Activated T-cell treated with anti-CD3 and anti-CD28 coated beads for 4 hours (primary cell): ENCODE results near the gene CSHL1.

ENCODE experiments used
- DNase-seq: peaks from one replicate; pipeline ENCODE4 v3.0.0-alpha.2; 2020

CSHL1 gene

GRCh38 chr17:63911041-63911635 is at the start of gene CSHL1:
TSS of gene CSHL1 (minus strand) at chr17:63911258. CDS start at chr17:63911196, 62 bp downstream.
- no peak for DNase-seq

DNA sequence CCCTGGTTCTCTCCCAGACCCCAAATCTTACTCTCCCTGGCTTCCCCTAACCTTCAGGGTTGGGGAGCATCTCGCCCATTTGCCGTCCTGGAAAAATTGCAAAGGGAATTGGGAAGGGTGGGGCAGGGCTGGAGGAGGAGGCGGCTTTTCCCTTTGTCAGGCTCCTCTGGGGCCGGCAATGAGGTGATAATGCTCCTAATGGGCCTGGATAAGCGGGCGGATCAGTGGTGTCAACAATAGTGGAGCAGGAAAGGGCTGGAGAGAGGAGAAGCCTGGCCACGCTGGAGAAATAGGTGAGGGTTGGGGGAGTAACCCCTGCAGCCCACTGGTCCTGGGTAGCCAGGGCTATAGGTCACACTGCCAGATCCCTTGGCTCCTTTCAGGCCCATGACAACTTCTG is 49.4 kb upstream of the CSHL1 start:
- no peak for DNase-seq

GRCh38 chr17:63960006-63960405 is 48.9 kb upstream of the CSHL1 start:
- no peak for DNase-seq

DNA sequence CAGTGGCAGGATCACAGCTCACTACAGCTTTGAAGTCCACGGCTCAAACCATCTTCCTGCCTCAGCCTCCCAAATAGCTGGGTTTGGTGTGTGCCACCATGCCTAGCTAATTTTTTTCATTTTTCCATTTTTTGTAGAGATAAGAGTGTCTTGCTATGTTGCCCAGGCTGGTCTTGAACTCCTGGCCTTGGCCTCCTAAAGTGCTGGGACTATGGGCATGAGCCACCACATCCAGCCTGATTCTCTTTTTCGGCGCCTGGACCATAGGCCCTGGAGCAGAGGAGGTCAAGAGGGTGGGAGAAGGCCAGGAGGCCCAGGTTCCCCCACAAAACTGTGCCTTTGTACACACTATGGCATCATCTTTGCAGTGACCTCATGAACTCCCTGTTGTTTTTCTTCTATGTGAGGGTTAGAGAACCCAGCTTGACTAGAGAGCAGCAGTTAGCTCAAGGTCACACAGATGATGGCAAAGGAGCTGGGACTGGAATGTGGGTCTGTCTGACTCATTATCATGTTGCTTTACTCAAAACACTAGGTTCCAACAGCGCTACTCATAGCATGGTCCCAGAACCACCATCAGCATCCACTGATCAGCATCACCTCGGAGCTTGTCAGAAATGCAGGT is 45.4 kb upstream of the CSHL1 start:
- no peak for DNase-seq

DNA sequence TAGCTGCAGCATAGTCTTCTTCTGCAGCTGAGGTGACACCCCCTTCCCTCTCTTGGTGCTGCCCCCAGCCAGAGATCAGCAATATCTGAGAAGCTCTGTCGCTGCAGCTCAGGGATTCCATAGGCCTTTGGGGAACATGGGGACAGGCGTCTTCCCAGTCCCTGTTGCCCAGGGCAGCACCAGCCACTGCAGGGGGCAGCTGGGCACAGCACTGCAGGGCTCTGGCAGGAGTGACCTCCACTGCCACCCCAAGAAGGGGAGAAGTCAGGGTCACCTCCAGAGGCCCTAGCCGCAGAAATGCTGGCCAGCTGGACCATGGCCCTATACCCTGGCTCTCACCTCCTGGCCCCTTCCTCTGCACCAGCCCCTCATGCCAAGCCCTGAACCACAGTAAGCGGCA is 44.7 kb upstream of the CSHL1 start:
- no peak for DNase-seq

DNA sequence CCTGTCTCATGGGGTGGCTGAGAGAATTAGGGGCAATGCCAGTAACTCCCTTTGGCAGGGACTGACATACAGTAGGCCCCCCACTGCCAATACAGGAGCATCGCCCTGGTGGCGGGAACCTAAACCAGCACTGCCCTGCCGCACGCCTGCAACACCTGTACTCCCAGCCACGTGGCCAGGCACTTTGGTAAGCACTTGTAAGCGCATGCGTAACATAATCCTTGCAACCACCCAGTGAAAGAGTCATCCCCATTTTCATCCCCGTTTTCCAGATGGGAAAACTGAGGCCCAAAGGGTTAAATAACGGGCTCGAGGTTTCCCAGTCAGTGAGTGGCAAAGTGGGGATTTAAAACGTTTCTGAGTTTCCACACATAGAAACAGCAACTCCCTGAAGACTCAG is 44.2 kb upstream of the CSHL1 start:
- no peak for DNase-seq

- DNase-seq: no peak
Observed at GRCh38 chr17:63954402-63955063, 43.5 kb upstream of the CSHL1 start.

DNA sequence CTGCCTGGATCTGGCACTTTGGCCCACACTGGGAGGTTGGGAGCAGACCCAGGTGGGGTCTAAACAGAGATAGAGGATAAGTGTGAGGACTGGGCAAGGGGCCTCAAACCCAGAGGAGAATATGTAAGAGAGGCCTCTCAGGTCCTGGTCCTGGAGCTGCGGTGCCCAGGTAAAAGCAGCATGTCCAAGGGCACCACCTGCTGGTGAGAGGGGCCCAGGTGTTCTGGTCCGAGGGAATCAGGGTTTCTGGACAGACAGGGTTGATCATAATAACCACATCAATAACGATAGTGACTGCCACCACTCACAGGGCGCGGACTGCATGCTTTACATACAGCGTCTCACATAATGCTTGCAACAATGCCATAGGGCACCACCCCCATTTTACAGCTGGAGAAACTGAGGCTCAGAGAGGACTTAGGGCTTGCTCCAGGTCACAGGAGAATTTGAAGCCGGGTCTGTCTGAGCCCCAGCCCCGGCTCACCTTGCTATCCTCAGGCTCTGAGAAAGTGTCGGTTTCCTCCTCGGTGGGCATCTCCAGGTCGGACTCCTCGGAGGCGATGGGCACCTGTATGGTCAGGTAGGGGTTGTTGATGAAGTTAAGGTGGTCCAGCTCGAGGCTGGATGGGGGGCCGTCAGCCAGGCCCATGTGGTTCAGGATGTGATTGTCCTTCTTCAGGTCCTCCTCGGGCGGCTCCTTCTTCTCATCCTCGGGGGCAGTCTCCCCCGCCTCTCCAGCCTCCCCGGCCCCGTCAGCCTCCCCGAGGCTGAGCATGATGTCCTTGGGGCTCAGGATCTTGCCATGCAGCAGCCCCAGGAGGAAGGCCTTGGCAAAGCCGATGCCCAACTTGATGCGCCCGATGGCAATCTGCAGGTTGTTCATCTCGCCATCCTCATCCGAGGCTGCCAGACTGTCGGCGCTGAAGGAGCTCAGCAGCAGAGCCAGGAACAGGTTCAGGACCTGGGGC is 40.2 kb upstream of the CSHL1 start:
- DNase-seq: peak; percentile 14

DNA sequence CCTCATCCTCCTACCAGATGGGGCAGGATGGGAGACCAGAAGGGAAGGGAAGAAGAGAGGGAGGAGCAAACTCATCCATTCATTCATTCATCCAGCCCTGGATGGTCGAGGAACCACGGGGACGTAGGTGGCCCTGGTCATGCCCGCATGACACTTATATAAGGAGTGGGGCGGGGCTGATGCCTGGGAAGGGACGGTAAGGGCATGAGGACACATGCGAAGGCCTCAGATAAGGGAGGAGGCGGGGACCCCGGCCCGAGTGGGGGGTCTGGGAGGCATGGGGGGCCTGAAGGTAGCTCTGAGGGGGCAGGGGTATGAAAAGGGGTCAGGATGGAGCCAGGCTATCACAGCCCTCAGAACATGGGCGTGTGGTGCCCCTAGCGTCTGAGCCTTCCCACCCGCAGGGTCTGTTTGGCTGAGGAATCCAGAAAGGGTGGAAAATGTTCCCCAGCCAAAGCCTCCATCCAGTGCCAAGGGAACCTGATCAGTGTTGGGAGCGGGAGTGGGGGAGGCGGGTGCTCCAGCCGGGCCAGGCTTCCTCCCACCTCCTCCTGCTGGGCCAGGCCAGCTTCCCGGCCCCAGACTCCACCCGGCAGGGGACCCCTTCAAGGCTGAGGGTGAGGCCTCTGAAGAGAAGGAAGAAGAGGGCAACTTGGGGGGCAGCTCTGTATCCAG is 38.7 kb upstream of the CSHL1 start:
- DNase-seq: no peak

DNA sequence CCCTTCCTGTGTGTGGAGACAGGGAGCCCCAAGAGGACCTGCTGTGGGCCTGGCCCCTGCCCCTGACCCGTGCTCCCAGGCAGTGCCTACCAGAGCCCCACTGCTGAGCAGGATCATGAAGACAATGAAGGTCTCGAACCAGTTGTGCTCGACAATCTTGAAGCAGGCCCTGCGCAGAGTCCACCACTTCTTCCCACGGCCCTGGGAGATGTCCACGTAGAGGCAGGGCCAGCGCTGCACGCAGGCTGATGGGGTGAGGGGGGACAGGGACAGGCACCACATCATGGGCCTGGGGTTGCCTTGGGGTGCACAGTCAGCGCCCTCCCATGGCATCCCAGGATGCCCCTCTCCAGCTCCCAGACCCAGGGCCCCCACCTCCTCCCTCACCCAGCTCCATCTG is 37.5 kb upstream of the CSHL1 start:
- no peak for DNase-seq

- DNase-seq: no peak
Observed at GRCh38 chr17:63947711-63948330, 36.8 kb upstream of the CSHL1 start.

DNA sequence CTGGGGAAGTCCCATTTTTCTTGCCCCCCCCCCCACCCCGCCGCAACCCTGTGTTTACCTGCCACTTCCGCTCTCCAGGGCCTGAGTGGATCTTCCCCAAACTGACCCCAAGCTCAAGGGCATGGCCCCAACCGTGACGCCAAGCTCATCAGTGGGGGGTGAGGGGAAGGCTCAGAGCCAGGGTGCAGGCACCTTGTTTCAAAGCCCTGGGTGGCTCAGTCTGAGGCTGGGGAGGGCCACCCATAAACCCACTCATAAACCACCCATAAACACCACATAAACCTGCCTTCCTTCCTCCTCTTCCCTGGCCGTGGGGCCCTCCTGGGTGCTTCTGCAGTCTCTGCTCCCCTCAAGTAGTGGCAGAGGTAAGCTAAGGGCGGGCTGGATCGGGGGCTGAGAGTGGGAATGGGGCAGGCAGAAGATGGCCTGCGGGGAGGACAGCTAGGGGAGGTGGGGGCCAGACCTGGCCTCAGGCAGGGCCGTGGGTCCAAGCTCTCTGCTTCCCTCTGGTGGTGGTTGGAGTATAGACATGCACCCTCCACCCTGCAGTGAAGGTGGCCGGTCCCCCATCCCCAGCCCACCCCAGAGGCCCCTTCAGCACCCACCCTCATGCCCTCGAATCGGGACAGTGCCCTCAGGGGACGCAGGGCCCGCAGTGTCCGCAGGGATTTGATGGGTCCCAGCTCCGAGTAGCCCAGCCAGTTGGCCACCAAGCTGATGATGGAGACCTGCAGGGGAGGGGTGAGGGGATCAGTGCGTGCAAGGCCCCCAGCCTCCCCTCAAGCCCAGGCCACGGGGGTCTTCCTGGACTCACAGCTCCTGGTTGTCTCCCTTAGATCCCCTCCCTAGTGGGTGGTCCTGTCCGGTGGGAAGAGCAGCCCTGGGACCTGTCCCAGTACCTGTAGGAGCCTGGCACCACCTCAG is 35.6 kb upstream of the CSHL1 start:
- peak; percentile 45 for DNase-seq

DNA sequence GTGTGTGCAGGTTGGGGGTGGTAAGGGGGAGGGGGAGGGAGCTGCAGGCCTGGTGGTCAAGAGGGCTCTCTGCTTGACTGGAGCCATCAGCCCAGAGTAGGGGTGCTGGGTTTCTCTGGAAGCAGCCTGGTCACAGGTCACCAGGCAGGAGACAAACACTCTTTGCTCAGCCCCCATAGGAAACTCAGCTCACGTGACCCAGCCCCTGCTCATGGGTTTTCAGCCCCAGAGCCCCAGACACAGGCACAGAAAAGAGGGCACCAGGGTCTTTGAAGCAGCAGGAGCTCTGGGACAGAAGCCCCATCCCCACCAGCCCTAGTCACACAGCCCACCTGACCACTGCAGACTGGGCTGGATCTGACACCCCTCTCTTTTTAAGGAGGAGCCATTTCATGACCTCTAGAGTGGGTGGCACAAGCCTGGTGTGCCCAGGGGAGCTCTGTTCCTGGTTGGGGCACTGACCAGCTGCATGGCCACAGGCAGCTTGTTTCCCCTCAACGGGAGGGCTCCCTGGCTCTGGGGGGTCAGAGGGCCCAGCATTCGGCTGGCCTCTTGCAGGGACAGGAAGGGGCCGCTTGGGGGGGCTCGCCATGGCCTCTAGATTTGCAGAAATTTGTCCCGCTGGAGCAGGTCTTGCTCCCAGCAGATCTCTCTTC is 34.9 kb upstream of the CSHL1 start:
- DNase-seq: no peak

- no peak for DNase-seq
Observed at GRCh38 chr17:63944736-63945499, 33.9 kb upstream of the CSHL1 start.

- no peak for DNase-seq
Observed at GRCh38 chr17:63943745-63944144, 32.7 kb upstream of the CSHL1 start.

- DNase-seq: no peak
Observed at GRCh38 chr17:63942309-63942985, 31.4 kb upstream of the CSHL1 start.

- no peak for DNase-seq
Observed at GRCh38 chr17:63941751-63942150, 30.7 kb upstream of the CSHL1 start.

- DNase-seq: no peak
Observed at GRCh38 chr17:63941162-63941561, 30.1 kb upstream of the CSHL1 start.

GRCh38 chr17:63940584-63940983 is 29.5 kb upstream of the CSHL1 start:
- DNase-seq: no peak
